Left renal pelvis (tissue), 4 donors: ENCODE measurements around the gene IL33. TPM values are rescaled to one million over a fixed set of nuclear protein-coding genes. Genes with fewer than 3 reads are reported as not detected.

ENCODE experiments used
- DNase-seq, 4 donors: peaks; one replicate each; pipeline ENCODE4 v3.0.0-alpha.2; 2013; ENCODE audit warnings: low read depth in 4 of 4, low spot score in 3 of 4
- polyA plus RNA-seq, 4 donors: library from polyadenylated mRNA; unstranded; fragments of 120-200 nt; gene quantifications; one replicate each; pipeline ENCODE4 v1.2.1, GENCODE V29; 2013; ENCODE audit not compliant: insufficient read length in 4 of 4

IL33 gene
- polyA plus RNA-seq, 4 donors: 6.7 to 47.0 (median 16.4) TPM

DNA sequence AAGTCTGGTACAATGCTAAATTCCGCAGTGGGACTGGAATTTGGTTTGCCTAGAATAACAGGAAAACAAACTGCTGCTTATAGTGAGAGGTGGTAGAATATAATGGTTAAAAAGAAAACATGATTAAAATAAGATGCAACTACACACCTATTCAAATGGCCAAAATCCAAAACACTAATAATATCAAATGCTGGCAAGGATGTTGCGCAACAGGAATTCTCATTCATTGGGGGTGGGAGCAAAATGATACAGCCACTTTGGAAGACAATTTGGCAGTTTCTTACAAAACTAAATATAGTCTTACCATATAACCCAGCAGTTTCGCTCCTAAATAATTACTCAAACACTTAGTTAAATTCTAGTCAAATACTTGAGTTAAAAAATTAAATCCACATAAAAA, 61.8 kb downstream of the IL33 start:
- no peak for DNase-seq

DNA sequence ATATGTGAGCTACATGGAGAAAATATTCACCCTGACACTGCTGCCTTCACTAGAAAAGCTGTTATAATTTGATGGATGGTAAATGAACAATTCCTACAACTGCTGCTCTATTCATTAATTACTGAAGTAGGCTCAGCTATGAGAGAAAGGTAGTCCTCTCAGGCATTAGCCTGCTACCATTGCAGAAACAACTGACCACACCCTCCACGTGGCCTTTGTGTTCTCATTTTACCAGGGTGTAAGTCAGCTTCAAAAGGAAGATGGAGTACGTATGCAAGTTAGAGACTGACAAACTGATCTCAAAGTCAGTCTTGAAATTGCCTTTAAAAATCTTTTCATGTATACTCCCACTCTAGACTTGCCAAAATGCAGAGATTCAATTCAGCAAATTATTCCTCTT, 86.3 kb downstream of the IL33 start:
- DNase-seq: no peak

DNA sequence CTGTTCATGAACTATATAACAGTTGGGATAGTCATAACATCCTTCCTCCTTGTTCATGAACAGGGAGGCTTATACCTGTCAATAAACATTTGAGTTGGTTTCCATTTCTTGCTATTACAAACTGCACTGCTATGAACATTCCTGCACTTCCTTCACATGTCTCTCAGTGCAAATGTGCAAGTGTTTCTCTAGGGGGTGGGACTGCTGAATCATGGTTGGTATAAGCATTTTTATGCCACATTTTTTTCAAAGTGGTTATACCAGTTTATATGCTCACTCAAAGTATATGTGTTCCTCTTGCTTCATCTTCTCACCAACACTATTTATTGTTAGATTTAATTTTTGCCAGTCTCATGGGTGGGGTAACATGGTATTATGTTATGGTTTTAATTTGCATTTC, 86.8 kb downstream of the IL33 start:
- no peak for DNase-seq

DNA sequence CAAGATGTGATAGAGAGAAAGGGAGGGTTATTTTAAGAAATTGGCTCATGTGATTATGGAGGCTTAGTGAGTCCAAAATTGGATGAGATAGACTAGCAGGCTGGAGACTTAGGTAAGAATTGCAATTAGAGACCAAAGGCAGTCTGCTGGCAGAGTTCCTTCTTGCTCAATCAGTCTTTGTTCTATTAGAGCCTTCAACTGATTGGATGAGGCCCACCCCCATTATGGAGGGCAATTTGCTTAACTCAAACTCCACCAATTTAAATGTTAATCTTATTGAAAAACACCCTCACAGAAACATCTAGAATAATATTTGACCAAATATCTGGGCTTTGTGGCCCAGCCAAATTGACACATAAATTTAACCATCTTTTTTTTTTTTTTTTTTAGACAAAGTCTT, 88.6 kb downstream of the IL33 start:
- DNase-seq: no peak

GRCh38 chr9:6305954-6306563, 90.5 kb downstream of the IL33 start:
- peak in 3 of 4 donors; percentile 4 to 12 (median 8) for DNase-seq

Other genes with a start within 250 kb of the IL33 start
- 10 to 100 TPM; 26.7 to 39.0 (median 30.3) TPM for gene RANBP6, start 200.2 kb upstream of the IL33 start, polyA plus RNA-seq
- gene TPD52L3, start 112.6 kb downstream of the IL33 start, polyA plus RNA-seq: not detected
- gene UHRF2, start 197.4 kb downstream of the IL33 start, polyA plus RNA-seq: 10 to 100 TPM; 58.3 to 75.4 (median 71.8) TPM